ENCODE measurements around the gene ARHGAP12. TPM values are rescaled to one million over a fixed set of nuclear protein-coding genes. Genes with fewer than 3 reads are reported as not detected.

The ARHGAP12 gene
- polyA plus RNA-seq, 1 donor = 47.2 TPM

DNA sequence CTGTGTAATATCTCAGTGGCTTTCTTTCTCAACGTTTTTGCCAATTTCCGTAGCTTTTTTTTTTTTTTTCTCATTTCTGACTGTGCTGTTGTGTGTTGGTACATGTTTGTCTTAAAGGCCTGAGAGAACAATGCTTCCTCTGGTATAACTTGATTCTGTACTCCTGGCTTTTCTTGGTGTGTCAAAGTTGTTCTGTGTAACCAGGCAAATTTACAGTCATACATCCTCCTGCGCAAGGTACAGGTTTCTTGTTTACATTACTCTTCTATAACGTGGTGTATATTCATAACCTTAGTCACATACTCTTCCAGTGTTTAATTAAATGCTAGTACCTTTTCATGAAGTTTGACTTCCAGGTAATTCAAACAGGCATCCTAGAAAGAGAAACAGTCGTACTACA lies 8.3 kb upstream of the ARHGAP12 start:
- Histone ChIP-seq H3K4me1 (ENCODE audit: control insufficient read depth, insufficient read depth, low read length) (peaks cover 10% of the 10 kb centered on the region), H3K4me3 (ENCODE audit: low read length) (no peak overlapping the region), H3K9me3 (ENCODE audit: control insufficient read depth, low read depth, low read length) (no peaks in the 10 kb centered on the region), H3K36me3 (ENCODE audit: control insufficient read depth, insufficient read depth, low read length) (no peaks in the 10 kb centered on the region), H3K27me3 (ENCODE audit: control insufficient read depth, insufficient read depth, low read length) (no peaks in the 10 kb centered on the region), H3K27ac (ENCODE audit: low read length) (no peak overlapping the region)
- 10% methylated on average over 2 of the region's 5 CpGs for WGBS (ENCODE audit: insufficient coverage, low lambda C conversion rate)
- DNase-seq = peak; percentile 33 to 76

DNA sequence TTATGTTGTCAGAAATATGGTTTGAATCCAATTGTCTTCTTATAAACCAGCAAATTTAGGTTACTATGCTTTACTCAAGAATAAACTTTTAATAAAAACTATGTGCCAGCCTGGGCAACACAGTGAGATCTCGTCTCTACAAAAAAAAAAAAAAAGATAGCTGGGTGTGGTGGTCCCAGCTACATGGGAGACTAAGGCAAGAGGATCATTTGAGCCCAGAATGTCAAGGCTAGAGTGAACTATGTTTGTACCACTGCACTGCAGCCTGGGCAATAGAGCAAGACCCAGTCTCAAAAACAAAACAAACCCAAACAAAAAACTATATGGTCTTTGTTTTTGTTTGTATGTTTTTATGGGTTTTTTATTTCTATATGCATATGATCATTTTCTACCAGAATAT lies 7.5 kb upstream of the ARHGAP12 start:
- no peaks in the 10 kb centered on the region for H3K27me3 ChIP-seq (ENCODE audit: control insufficient read depth, insufficient read depth, low read length)
- no peak overlapping the region for H3K27ac ChIP-seq (ENCODE audit: low read length)
- H3K4me3 ChIP-seq (ENCODE audit: low read length) = no peak overlapping the region
- no peaks in the 10 kb centered on the region for H3K36me3 ChIP-seq (ENCODE audit: control insufficient read depth, insufficient read depth, low read length)
- no peaks in the 10 kb centered on the region for H3K9me3 ChIP-seq (ENCODE audit: control insufficient read depth, low read depth, low read length)
- H3K4me1 ChIP-seq (ENCODE audit: control insufficient read depth, insufficient read depth, low read length) = peaks cover 2% of the 10 kb centered on the region
- 100% methylated on average over 1 of the region's 1 CpG for WGBS (ENCODE audit: insufficient coverage, low lambda C conversion rate)
- DNase-seq = no peak

DNA sequence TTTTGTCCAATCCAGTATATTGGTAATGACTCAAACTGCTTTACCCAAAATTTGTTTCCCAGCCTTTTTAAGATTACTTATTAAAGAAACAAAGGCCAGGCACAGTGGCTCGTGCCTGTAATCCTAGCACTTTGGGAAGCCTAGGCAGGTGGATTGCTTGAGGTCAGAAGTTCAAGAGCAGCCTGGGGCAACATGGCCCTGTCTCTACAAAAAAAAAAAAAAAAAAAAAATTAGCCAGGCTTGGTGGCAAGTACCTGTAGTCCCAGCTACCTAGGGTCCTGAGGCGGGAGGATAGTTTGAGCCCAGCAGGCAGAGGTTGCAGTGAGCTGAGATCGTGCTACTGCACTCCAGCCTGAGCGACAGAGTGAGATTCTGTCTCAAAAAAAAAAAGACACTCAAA lies 7.0 kb upstream of the ARHGAP12 start:
- H3K4me1 ChIP-seq (ENCODE audit: control insufficient read depth, insufficient read depth, low read length) = no peaks in the 10 kb centered on the region
- no peak overlapping the region for H3K4me3 ChIP-seq (ENCODE audit: low read length)
- no peak for DNase-seq
- no peak overlapping the region for H3K27ac ChIP-seq (ENCODE audit: low read length)
- no peaks in the 10 kb centered on the region for H3K36me3 ChIP-seq (ENCODE audit: control insufficient read depth, insufficient read depth, low read length)
- 40% methylated on average over 1 of the region's 4 CpGs for WGBS (ENCODE audit: insufficient coverage, low lambda C conversion rate)
- no peaks in the 10 kb centered on the region for H3K27me3 ChIP-seq (ENCODE audit: control insufficient read depth, insufficient read depth, low read length)
- H3K9me3 ChIP-seq (ENCODE audit: control insufficient read depth, low read depth, low read length) = no peaks in the 10 kb centered on the region

DNA sequence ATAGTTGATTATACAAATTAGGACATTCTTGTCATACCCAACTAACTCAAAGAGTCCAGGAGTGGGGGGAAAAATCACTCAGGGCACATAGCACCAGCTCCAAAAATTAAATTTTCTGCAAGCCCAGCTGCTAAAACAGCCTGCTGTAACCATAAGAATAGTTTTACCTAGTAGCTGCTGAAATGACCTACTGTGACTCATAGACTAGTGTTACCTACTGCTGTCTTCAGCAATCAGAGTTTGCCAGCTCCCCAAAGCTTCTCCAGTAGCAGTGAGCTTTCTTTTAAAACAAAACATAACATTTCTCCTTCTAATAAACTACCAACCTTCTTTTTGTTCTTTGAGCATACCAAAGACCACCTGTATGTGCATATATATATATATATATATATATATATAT lies 4.2 kb upstream of the ARHGAP12 start:
- H3K27me3 ChIP-seq (ENCODE audit: control insufficient read depth, insufficient read depth, low read length) = no peaks in the 10 kb centered on the region
- no peaks in the 10 kb centered on the region for H3K9me3 ChIP-seq (ENCODE audit: control insufficient read depth, low read depth, low read length)
- H3K36me3 ChIP-seq (ENCODE audit: control insufficient read depth, insufficient read depth, low read length) = no peaks in the 10 kb centered on the region
- H3K4me1 ChIP-seq (ENCODE audit: control insufficient read depth, insufficient read depth, low read length) = no peaks in the 10 kb centered on the region
- H3K27ac ChIP-seq (ENCODE audit: low read length) = no peak overlapping the region
- no peak overlapping the region for H3K4me3 ChIP-seq (ENCODE audit: low read length)
- no peak for DNase-seq

DNA sequence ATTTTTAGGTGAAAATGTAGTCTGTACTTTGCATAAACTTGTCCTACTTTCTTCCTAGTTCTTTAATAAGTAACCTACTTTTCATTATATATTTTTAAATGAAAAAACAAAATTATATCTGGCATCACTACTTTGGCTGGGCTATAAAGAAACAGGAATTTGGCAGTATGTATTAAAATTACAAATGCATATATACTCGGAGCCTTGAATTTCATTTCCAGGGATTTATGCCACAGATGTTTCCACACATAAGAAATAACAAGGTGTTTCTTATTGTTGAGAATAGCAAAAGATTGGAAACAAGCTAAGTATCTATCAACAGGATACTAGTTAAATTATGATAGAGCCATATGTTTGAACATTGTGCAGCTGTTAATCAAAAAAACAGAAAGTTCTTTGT lies 2.2 kb upstream of the ARHGAP12 start:
- Histone ChIP-seq H3K9me3 (ENCODE audit: control insufficient read depth, low read depth, low read length) (no peaks in the 10 kb centered on the region), H3K27me3 (ENCODE audit: control insufficient read depth, insufficient read depth, low read length) (no peaks in the 10 kb centered on the region), H3K4me3 (ENCODE audit: low read length) (no peak overlapping the region), H3K27ac (ENCODE audit: low read length) (no peak overlapping the region), H3K36me3 (ENCODE audit: control insufficient read depth, insufficient read depth, low read length) (no peaks in the 10 kb centered on the region), H3K4me1 (ENCODE audit: control insufficient read depth, insufficient read depth, low read length) (no peaks in the 10 kb centered on the region)
- no peak for DNase-seq
- no CpG with 5 or more reads among the region's 1 CpG for WGBS (ENCODE audit: insufficient coverage, low lambda C conversion rate)

DNA sequence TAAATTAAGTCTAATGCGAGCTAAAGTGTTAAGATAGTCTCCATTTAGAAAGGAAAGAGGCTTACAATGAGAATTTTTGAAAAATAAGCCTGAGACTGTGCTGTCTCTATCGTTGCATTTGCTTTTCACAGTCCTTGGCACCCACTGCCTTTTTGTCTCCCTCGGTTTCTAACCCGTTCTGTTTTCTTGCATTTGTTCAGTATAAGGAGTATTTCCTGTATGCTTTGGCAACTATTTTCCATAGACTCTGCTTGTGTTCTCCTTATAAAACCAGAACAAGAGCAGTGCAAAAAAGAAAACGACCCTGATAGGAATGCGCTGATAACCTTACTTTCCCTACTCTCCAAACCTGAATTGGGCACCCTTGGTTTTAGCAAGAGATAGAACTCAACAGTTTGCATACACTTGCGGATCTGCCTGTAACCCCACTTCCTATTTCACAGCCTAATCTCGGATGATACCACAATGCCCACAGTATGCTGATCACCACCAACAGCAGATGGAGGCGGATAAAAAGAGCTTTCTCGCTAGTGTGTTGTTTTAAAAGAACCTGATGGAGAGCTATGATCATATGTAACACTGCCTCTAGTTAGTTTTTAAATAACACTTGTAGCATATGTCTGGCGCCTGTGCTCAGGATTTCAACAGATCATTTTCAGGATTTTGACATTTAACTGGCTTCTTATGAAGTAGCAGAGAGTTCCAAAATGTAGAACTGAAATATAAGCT lies 1.6 kb upstream of the ARHGAP12 start:
- Histone ChIP-seq H3K27me3 (ENCODE audit: control insufficient read depth, insufficient read depth, low read length) (no peaks in the 10 kb centered on the region), H3K36me3 (ENCODE audit: control insufficient read depth, insufficient read depth, low read length) (no peaks in the 10 kb centered on the region), H3K4me1 (ENCODE audit: control insufficient read depth, insufficient read depth, low read length) (peaks cover 4% of the 10 kb centered on the region), H3K27ac (ENCODE audit: low read length) (peak overlapping the region; percentile 99), H3K9me3 (ENCODE audit: control insufficient read depth, low read depth, low read length) (no peaks in the 10 kb centered on the region), H3K4me3 (ENCODE audit: low read length) (peak overlapping the region; percentile 87)
- peak in 1 of 2 donors; percentile 33 for DNase-seq
- WGBS (ENCODE audit: insufficient coverage, low lambda C conversion rate) = 47% methylated on average over 3 of the region's 11 CpGs

DNA sequence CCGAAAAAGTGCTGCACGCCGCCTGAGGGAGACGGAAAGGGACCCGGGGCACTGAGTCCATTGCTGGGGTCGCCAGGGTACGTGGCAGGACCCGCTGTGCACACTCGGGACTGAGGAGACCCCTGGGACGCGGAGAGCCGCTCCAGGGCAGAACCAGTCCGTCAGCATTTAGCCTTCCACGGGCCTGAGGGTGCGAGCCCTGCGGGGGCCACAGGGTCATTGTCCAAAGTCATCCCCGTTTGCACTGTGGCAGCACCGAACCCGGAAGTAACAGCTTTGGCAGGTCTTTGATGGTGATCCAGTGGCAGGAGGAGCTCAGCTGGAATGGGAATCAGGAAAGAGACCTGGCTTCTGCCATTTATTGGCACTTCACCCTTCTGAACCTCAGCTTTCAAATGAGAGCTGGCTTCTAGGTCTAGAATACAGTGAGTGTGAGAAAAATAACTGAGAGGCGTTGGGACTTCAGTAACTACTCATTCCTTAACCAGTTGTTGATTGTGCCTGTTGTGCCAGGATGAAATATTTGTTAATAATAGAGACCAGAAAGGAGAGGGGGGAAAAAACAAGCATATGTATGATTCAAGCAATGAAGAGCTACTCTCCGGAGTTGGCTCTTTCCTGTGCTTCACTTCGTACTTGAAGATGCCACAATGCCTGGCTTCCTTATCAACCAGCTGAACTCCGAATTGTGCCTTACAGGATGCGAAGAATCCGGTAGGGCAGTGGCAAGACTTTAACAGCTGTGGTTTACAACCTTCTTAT lies 811 bp upstream of the ARHGAP12 start:
- Histone ChIP-seq H3K27ac (ENCODE audit: low read length) (peak overlapping the region; percentile 99), H3K36me3 (ENCODE audit: control insufficient read depth, insufficient read depth, low read length) (no peaks in the 10 kb centered on the region), H3K9me3 (ENCODE audit: control insufficient read depth, low read depth, low read length) (no peaks in the 10 kb centered on the region), H3K27me3 (ENCODE audit: control insufficient read depth, insufficient read depth, low read length) (no peaks in the 10 kb centered on the region), H3K4me1 (ENCODE audit: control insufficient read depth, insufficient read depth, low read length) (peaks cover 4% of the 10 kb centered on the region), H3K4me3 (ENCODE audit: low read length) (peak overlapping the region; percentile 87)
- peak; percentile 59 to 88 for DNase-seq
- 0% methylated on average over 3 of the region's 25 CpGs for WGBS (ENCODE audit: insufficient coverage, low lambda C conversion rate)

DNA sequence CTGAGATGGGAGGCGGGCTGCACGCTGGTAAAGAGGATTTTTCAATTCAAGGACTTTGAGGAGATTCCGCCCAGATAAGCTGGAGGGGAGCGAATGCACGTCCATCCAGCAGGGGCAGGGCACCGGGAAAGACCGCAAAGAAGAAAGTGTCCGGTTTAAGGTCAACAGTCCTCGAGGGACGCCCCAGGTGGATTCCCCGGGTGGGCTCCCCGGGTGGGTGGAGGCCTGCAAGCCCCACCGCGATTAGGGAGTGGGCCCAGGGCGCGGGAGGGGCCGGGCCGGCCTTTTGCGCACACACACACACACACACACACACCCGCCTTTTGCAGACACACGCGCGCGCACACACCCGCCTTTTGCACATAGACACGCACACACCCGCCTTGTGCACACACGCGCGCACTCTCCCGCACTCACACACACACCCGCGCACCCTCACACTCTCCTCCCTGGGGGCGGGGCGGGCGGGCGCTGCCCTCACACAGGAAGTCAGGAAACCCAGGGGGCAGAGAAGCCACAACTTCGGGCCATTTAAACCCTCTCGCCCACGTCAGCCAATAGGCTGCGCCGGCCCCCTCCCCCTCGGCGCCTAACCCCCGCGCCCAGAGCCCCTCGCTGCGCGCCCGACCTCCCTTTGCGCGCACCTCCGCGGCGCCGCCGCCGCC lies 615 bp downstream of the ARHGAP12 start:
- Histone ChIP-seq H3K9me3 (ENCODE audit: control insufficient read depth, low read depth, low read length) (no peaks in the 10 kb centered on the region), H3K27me3 (ENCODE audit: control insufficient read depth, insufficient read depth, low read length) (no peaks in the 10 kb centered on the region), H3K4me3 (ENCODE audit: low read length) (peak overlapping the region; percentile 87), H3K36me3 (ENCODE audit: control insufficient read depth, insufficient read depth, low read length) (no peaks in the 10 kb centered on the region), H3K4me1 (ENCODE audit: control insufficient read depth, insufficient read depth, low read length) (peaks cover 4% of the 10 kb centered on the region), H3K27ac (ENCODE audit: low read length) (peak overlapping the region; percentile 99)
- WGBS (ENCODE audit: insufficient coverage, low lambda C conversion rate) = no CpG with 5 or more reads among the region's 58 CpGs
- DNase-seq = peak; percentile 32 to 79

DNA sequence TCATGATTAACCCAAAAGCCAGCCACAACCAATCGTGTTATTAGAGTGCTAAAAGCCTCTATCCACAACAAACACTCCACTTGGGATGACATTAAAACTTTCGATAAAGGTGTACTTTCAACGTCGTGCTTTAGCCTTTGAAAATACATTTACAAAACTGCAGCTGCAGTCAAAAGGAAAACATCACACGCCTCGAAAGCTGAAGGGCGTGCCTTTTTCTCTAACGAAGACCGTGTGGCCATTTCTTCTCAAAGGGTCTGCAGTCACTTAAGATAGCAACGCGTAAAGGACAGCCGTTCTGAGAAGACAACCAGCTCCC lies 1.1 kb downstream of the ARHGAP12 start:
- Histone ChIP-seq H3K27me3 (ENCODE audit: control insufficient read depth, insufficient read depth, low read length) (no peaks in the 10 kb centered on the region), H3K9me3 (ENCODE audit: control insufficient read depth, low read depth, low read length) (no peaks in the 10 kb centered on the region), H3K4me3 (ENCODE audit: low read length) (peak overlapping the region; percentile 87), H3K4me1 (ENCODE audit: control insufficient read depth, insufficient read depth, low read length) (peaks cover 4% of the 10 kb centered on the region), H3K36me3 (ENCODE audit: control insufficient read depth, insufficient read depth, low read length) (no peaks in the 10 kb centered on the region), H3K27ac (ENCODE audit: low read length) (peak overlapping the region; percentile 99)
- DNase-seq = peak in 1 of 2 donors; percentile 19
- WGBS (ENCODE audit: insufficient coverage, low lambda C conversion rate) = 0% methylated on average over 4 of the region's 12 CpGs

DNA sequence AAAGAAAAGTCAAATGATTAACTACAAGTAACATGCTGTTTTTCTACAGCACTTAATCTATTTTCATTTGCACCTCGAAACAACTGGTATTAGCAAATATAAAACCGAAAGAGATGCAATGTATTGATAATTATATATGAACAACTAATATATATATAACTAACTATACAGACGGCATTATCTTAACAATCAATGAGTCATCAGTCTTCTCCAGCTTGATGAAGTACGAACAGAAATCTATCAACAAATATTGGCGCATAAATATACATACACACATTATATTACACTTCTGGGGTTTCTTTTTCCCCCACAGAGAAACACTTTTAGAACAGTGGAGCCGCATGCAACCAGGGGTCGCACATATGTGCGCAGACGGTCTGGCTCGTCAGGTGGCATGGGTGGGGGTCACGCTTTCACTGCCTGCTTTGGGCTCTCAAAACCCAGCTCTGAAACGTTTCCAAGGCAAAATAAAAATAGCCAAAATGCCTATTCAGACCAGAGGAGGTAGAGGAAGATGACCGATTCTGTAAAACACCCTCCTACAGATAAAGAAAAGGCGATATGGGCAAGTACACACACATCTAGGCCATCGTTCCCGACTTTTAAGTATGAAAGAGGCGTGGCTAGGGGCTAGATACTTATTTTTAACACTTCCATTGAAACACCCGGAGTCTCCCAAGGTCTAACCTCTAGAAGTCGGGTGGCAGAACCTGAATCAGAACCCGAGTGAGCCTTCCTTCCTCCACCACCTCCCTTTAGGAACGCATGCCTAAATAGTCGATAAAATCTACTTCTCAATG lies 1.7 kb downstream of the ARHGAP12 start:
- H3K27me3 ChIP-seq (ENCODE audit: control insufficient read depth, insufficient read depth, low read length) = no peaks in the 10 kb centered on the region
- no peaks in the 10 kb centered on the region for H3K36me3 ChIP-seq (ENCODE audit: control insufficient read depth, insufficient read depth, low read length)
- WGBS (ENCODE audit: insufficient coverage, low lambda C conversion rate) = 17% methylated on average over 1 of the region's 22 CpGs
- H3K4me1 ChIP-seq (ENCODE audit: control insufficient read depth, insufficient read depth, low read length) = peaks cover 4% of the 10 kb centered on the region
- no peaks in the 10 kb centered on the region for H3K9me3 ChIP-seq (ENCODE audit: control insufficient read depth, low read depth, low read length)
- DNase-seq = no peak
- peak overlapping the region; percentile 87 for H3K4me3 ChIP-seq (ENCODE audit: low read length)
- H3K27ac ChIP-seq (ENCODE audit: low read length) = peak overlapping the region; percentile 99
